ENCODE results near the gene PARP11.

- TF ChIP-seq CTCF (IDR thresholded peaks at IDR 0.05): no peak
- TF ChIP-seq POLR2A (IDR thresholded peaks at IDR 0.05): no peak
- no peak for TF ChIP-seq POLR2AphosphoS5 (IDR thresholded peaks at IDR 0.05)
Observed at GRCh38 chr12:3891201-3891600, 18.0 kb upstream of the PARP11 start.
